ENCODE results near the gene CFDP1.

CFDP1 gene

GRCh38 chr16:75244844-75245758 lies 188.2 kb downstream of the CFDP1 start (continued):
- TF ChIP-seq YY2 (tag by site-specific recombination; IDR thresholded peaks at IDR 0.05): no peak
- TF ChIP-seq ZNF510 (tag by site-specific recombination; IDR thresholded peaks at IDR 0.05; ENCODE audit: insufficient replicate concordance): no peak
- no peak for TF ChIP-seq GLI2 (tag by site-specific recombination; IDR thresholded peaks at IDR 0.05; ENCODE audit: borderline replicate concordance, low read depth)
- TF ChIP-seq GLIS2 (tag by site-specific recombination; IDR thresholded peaks at IDR 0.05): peak; percentile 74
- TF ChIP-seq ZNF585B (tag by site-specific recombination; IDR thresholded peaks at IDR 0.05): no peak
- TF ChIP-seq ZNF571 (tag by site-specific recombination; IDR thresholded peaks at IDR 0.05): no peak
- no peak for TF ChIP-seq ZNF645 (tag by site-specific recombination; IDR thresholded peaks at IDR 0.05)
- no peak for TF ChIP-seq ZNF266 (tag by site-specific recombination; IDR thresholded peaks at IDR 0.05; ENCODE audit: low read depth)
- TF ChIP-seq ZNF223 (tag by site-specific recombination; IDR thresholded peaks at IDR 0.05): peak; percentile 83

DNA sequence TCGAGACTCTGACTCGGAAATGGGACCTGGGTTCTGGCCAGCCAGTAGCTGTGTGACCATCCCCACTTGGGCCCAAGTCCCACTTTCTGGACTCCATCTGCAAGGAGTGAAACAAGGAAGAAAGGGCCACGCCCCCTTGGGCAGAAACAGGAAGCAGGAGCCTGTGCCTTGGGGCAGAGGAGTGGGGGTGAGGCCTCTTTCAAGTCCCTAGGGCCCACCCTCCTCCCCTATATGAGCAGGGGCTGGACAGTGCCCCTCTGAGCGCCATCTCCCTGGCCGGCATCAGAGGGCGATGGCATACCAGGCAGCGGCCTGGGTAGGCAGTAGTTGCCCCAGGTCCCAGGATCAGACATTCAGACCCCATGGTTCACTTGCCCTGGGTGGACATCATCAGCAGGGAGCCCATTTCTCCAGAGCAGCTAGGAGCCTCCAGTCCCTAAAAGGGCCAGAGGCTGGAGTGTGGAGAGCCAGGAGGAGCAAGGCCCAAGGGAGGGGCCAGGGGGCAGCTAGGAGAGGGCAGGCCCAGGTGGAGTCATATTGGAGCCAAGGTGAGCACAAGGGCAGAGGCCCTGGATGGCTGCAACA lies 189.0 kb downstream of the CFDP1 start:
- H3K9me3 ChIP-seq (ENCODE audit: control insufficient read depth, insufficient read depth, low read depth, low read length): no peaks in the 10 kb centered on the region
- ChIA-PET POLR2A (interaction anchor here (0.6 kb wide), 1 partner anchor 156 kb away, joined by 5 read pairs; no protein-coding TSS in a partner anchor), CTCF (interaction anchor here (1.3 kb wide), 1 partner anchor 45 kb away, joined by 4 read pairs; no protein-coding TSS in a partner anchor)
- peaks cover 2% of the 10 kb centered on the region; the same call in 1 of the 2 replicates for H3K4me1 ChIP-seq (ENCODE audit: control insufficient read depth, insufficient read depth, low read length)
- no peak overlapping the region for H3K4me3 ChIP-seq (ENCODE audit: low read depth, low read length)
- TF ChIP-seq ZNF423 (tag by site-specific recombination; IDR thresholded peaks at IDR 0.05) (no peak), ZNF843 (tag by site-specific recombination; IDR thresholded peaks at IDR 0.05) (no peak), ZNF398 (tag by site-specific recombination; IDR thresholded peaks at IDR 0.05) (no peak), KLF9 (tag by site-specific recombination; IDR thresholded peaks at IDR 0.05; ENCODE audit: low read depth) (peak; percentile 68), ZNF777 (tag by site-specific recombination; IDR thresholded peaks at IDR 0.05; ENCODE audit: borderline replicate concordance) (no peak), ZNF473 (tag by site-specific recombination; IDR thresholded peaks at IDR 0.05) (no peak)
- TF ChIP-seq, protein P1, sequence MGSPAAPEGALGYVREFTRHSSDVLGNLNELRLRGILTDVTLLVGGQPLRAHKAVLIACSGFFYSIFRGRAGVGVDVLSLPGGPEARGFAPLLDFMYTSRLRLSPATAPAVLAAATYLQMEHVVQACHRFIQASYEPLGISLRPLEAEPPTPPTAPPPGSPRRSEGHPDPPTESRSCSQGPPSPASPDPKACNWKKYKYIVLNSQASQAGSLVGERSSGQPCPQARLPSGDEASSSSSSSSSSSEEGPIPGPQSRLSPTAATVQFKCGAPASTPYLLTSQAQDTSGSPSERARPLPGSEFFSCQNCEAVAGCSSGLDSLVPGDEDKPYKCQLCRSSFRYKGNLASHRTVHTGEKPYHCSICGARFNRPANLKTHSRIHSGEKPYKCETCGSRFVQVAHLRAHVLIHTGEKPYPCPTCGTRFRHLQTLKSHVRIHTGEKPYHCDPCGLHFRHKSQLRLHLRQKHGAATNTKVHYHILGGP (tag by site-specific recombination; IDR thresholded peaks at IDR 0.05): no peak
- no peak overlapping the region for H3K27ac ChIP-seq (ENCODE audit: extremely low read depth, low read depth, low read length)
- peaks cover 0 to 48% of the 10 kb centered on the region in 2 experiments; a peak in 1 of 3 replicates for H3K36me3 ChIP-seq (ENCODE audit: control insufficient read depth in 2 of 2, insufficient read depth in 1 of 2, low read length in 2 of 2)
